WTC11 (cell line): ENCODE data around the gene ZNF532. TPM values are rescaled to one million over a fixed set of nuclear protein-coding genes. Genes with fewer than 3 reads are reported as not detected.
A peak's percentile ranks its signal among the peaks of the same experiment; 100 is the strongest.

ENCODE experiments used
- ATF1 ChIP-seq: sonication (generic); formaldehyde crosslinking; IDR thresholded peaks from 2 replicates; pipeline ENCODE4 v1.8.1; 2023; ENCODE audit warnings: mild to moderate bottlenecking, moderate library complexity, missing genetic modification reagents
- ELF4 ChIP-seq: sonication (generic); formaldehyde crosslinking; IDR thresholded peaks from 2 replicates; pipeline ENCODE4 v1.8.1; 2022; ENCODE audit warnings: low read depth, mild to moderate bottlenecking, moderate library complexity, missing genetic modification reagents
- EMX1 ChIP-seq: fragments of 250-450 bp; sonication (Bioruptor Pico); IDR thresholded peaks from 2 replicates; pipeline ENCODE4 v1.8.0; 2021; ENCODE audit warnings: mild to moderate bottlenecking
- GTF2I ChIP-seq: fragments of 250-450 bp; sonication (Bioruptor Pico); conservative IDR thresholded peaks from 2 replicates; pipeline ENCODE4 v1.4.0; 2021; ENCODE audit warnings: mild to moderate bottlenecking
- ZNF121 ChIP-seq: sonication (generic); formaldehyde crosslinking; IDR thresholded peaks from 2 replicates; pipeline ENCODE4 v1.8.0; 2023; ENCODE audit warnings: missing genetic modification reagents
- ZNF263 ChIP-seq: sonication (generic); formaldehyde crosslinking; IDR thresholded peaks from 2 replicates; pipeline ENCODE4 v1.8.1; 2022; ENCODE audit warnings: low read depth, mild to moderate bottlenecking, moderate library complexity, missing genetic modification reagents
- ZNF317 ChIP-seq: sonication (generic); formaldehyde crosslinking; IDR thresholded peaks from 2 replicates; pipeline ENCODE4 v1.8.1; 2023; ENCODE audit warnings: low read depth, mild to moderate bottlenecking, moderate library complexity, missing genetic modification reagents, borderline replicate concordance
- ZNF423 ChIP-seq: fragments of 250-450 bp; sonication (Bioruptor Pico); IDR thresholded peaks from 2 replicates; pipeline ENCODE4 v2.1.2; 2022; ENCODE audit warnings: mild to moderate bottlenecking, moderate library complexity
- ZNF671 ChIP-seq: fragments of 250-450 bp; sonication (Bioruptor Pico); IDR thresholded peaks from 2 replicates; pipeline ENCODE4 v1.8.0; 2021; ENCODE audit warnings: mild to moderate bottlenecking
- total RNA-seq: library from RNA; stranded (reverse); gene quantifications from 3 replicates; pipeline ENCODE4 v1.2.3, GENCODE V29; 2021
- TF ChIP-seq, protein P1 (sequence below): sonication (generic); formaldehyde crosslinking; IDR thresholded peaks from 2 replicates; pipeline ENCODE4 v1.8.0; 2022; ENCODE audit warnings: missing genetic modification reagents
- TF ChIP-seq, protein P2 (sequence below): sonication (generic); formaldehyde crosslinking; IDR thresholded peaks from 2 replicates; pipeline ENCODE4 v1.8.0; 2022; ENCODE audit warnings: mild to moderate bottlenecking, missing genetic modification reagents
- TF ChIP-seq, protein P3 (sequence below): fragments of 250-450 bp; sonication (Bioruptor Pico); IDR thresholded peaks from 2 replicates; pipeline ENCODE4 v1.8.0; 2021; ENCODE audit warnings: mild to moderate bottlenecking
- TF ChIP-seq, protein P4 (sequence below): sonication (generic); formaldehyde crosslinking; IDR thresholded peaks from 2 replicates; pipeline ENCODE4 v1.8.1; 2022; ENCODE audit warnings: low read depth, mild to moderate bottlenecking, moderate library complexity, missing genetic modification reagents, borderline replicate concordance
- TF ChIP-seq, protein P5 (sequence below): fragments of 250-450 bp; sonication (Bioruptor Pico); IDR thresholded peaks from 2 replicates; pipeline ENCODE4 v1.9.0; 2021; ENCODE audit warnings: mild to moderate bottlenecking
- TF ChIP-seq, protein P6 (sequence below): sonication (generic); formaldehyde crosslinking; IDR thresholded peaks from 2 replicates; pipeline ENCODE4 v1.8.0; 2022; ENCODE audit warnings: mild to moderate bottlenecking, missing genetic modification reagents
- TF ChIP-seq, protein P7 (sequence below): sonication (generic); formaldehyde crosslinking; IDR thresholded peaks from 2 replicates; pipeline ENCODE4 v1.8.0; 2023; ENCODE audit warnings: missing genetic modification reagents
- TF ChIP-seq, protein P8 (sequence below): fragments of 200-600 bp; IDR thresholded peaks from 2 replicates; pipeline ENCODE4 v1.8.0; 2022; ENCODE audit warnings: antibody characterized with exemption
- TF ChIP-seq, protein P9 (sequence below): sonication (generic); formaldehyde crosslinking; IDR thresholded peaks from 2 replicates; pipeline ENCODE4 v1.8.0; 2022; ENCODE audit warnings: mild to moderate bottlenecking, missing genetic modification reagents
- TF ChIP-seq, protein P10 (sequence below): fragments of 250-450 bp; sonication (Bioruptor Pico); IDR thresholded peaks from 2 replicates; pipeline ENCODE4 v1.9.0; 2021; ENCODE audit warnings: mild to moderate bottlenecking

The ZNF532 gene
- total RNA-seq, 1 experiment from 2014 or later: 171 TPM

DNA sequence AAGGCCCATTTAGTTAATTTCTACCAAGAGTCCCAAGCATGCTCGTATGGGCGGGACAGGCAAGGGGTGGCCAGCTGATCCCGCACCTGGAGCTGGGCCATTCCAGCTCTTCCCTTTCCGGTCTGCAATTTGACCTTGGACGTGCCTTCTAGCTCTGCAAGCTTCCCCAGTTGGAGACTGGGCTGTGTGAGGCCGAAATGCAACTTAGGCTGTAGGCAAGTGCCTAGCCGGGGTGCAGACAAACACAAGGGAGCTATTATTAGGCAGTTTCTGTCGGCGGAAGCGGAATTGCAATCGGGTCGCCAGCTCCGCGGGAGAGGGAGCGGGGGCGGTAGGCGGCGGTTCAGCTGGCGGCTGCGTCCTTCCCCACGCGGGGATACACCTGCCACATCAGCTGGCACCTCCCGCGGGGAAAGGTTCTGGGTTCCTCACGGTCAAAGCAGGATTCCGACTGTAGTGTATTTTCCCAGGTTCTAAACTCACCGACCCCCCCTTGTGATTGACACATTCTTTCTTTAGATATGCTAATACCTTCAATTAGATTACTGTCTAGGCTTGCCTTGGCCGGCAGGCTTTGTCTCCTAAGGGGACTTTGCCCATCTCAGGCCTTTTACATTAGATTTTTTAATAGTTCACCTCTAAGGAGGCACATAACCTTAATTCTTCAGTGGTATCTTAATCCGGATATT lies 17.1 kb upstream of the ZNF532 start (continued):
- TF ChIP-seq, protein P1, sequence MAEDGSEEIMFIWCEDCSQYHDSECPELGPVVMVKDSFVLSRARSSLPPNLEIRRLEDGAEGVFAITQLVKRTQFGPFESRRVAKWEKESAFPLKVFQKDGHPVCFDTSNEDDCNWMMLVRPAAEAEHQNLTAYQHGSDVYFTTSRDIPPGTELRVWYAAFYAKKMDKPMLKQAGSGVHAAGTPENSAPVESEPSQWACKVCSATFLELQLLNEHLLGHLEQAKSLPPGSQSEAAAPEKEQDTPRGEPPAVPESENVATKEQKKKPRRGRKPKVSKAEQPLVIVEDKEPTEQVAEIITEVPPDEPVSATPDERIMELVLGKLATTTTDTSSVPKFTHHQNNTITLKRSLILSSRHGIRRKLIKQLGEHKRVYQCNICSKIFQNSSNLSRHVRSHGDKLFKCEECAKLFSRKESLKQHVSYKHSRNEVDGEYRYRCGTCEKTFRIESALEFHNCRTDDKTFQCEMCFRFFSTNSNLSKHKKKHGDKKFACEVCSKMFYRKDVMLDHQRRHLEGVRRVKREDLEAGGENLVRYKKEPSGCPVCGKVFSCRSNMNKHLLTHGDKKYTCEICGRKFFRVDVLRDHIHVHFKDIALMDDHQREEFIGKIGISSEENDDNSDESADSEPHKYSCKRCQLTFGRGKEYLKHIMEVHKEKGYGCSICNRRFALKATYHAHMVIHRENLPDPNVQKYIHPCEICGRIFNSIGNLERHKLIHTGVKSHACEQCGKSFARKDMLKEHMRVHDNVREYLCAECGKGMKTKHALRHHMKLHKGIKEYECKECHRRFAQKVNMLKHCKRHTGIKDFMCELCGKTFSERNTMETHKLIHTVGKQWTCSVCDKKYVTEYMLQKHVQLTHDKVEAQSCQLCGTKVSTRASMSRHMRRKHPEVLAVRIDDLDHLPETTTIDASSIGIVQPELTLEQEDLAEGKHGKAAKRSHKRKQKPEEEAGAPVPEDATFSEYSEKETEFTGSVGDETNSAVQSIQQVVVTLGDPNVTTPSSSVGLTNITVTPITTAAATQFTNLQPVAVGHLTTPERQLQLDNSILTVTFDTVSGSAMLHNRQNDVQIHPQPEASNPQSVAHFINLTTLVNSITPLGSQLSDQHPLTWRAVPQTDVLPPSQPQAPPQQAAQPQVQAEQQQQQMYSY: no peak
- TF ChIP-seq ZNF317 (CRISPR knock-in tag): no peak
- 0 out of 2 replicates have a peak, but pooled peaks have one; percentile 15 for TF ChIP-seq ZNF263 (CRISPR knock-in tag)
- TF ChIP-seq, protein P2, sequence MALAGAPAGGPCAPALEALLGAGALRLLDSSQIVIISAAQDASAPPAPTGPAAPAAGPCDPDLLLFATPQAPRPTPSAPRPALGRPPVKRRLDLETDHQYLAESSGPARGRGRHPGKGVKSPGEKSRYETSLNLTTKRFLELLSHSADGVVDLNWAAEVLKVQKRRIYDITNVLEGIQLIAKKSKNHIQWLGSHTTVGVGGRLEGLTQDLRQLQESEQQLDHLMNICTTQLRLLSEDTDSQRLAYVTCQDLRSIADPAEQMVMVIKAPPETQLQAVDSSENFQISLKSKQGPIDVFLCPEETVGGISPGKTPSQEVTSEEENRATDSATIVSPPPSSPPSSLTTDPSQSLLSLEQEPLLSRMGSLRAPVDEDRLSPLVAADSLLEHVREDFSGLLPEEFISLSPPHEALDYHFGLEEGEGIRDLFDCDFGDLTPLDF: no peak
- TF ChIP-seq ELF4 (CRISPR knock-in tag): no peak
- TF ChIP-seq, protein P3, sequence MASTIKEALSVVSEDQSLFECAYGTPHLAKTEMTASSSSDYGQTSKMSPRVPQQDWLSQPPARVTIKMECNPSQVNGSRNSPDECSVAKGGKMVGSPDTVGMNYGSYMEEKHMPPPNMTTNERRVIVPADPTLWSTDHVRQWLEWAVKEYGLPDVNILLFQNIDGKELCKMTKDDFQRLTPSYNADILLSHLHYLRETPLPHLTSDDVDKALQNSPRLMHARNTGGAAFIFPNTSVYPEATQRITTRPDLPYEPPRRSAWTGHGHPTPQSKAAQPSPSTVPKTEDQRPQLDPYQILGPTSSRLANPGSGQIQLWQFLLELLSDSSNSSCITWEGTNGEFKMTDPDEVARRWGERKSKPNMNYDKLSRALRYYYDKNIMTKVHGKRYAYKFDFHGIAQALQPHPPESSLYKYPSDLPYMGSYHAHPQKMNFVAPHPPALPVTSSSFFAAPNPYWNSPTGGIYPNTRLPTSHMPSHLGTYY (CRISPR knock-in tag): 0 out of 2 replicates have a peak, but pooled peaks have one; percentile 15
- TF ChIP-seq, protein P4, sequence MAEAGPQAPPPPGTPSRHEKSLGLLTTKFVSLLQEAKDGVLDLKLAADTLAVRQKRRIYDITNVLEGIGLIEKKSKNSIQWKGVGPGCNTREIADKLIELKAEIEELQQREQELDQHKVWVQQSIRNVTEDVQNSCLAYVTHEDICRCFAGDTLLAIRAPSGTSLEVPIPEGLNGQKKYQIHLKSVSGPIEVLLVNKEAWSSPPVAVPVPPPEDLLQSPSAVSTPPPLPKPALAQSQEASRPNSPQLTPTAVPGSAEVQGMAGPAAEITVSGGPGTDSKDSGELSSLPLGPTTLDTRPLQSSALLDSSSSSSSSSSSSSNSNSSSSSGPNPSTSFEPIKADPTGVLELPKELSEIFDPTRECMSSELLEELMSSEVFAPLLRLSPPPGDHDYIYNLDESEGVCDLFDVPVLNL (CRISPR knock-in tag): no peak
- TF ChIP-seq ATF1 (CRISPR knock-in tag): no peak
- TF ChIP-seq ZNF423: peak; percentile 82
- TF ChIP-seq, protein P5, sequence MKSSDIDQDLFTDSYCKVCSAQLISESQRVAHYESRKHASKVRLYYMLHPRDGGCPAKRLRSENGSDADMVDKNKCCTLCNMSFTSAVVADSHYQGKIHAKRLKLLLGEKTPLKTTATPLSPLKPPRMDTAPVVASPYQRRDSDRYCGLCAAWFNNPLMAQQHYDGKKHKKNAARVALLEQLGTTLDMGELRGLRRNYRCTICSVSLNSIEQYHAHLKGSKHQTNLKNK (CRISPR knock-in tag): no peak
- TF ChIP-seq ZNF671: no peak
- TF ChIP-seq ZNF121 (CRISPR knock-in tag): no peak; the same call in 1 of the 2 replicates
- TF ChIP-seq, protein P6, sequence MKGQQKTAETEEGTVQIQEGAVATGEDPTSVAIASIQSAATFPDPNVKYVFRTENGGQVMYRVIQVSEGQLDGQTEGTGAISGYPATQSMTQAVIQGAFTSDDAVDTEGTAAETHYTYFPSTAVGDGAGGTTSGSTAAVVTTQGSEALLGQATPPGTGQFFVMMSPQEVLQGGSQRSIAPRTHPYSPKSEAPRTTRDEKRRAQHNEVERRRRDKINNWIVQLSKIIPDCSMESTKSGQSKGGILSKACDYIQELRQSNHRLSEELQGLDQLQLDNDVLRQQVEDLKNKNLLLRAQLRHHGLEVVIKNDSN (CRISPR knock-in tag): 0 out of 2 replicates have a peak, but pooled peaks have one; percentile 26
- TF ChIP-seq, protein P7, sequence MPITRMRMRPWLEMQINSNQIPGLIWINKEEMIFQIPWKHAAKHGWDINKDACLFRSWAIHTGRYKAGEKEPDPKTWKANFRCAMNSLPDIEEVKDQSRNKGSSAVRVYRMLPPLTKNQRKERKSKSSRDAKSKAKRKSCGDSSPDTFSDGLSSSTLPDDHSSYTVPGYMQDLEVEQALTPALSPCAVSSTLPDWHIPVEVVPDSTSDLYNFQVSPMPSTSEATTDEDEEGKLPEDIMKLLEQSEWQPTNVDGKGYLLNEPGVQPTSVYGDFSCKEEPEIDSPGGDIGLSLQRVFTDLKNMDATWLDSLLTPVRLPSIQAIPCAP (CRISPR knock-in tag): no peak
- TF ChIP-seq EMX1 (CRISPR knock-in tag): no peak
- TF ChIP-seq, protein P8, sequence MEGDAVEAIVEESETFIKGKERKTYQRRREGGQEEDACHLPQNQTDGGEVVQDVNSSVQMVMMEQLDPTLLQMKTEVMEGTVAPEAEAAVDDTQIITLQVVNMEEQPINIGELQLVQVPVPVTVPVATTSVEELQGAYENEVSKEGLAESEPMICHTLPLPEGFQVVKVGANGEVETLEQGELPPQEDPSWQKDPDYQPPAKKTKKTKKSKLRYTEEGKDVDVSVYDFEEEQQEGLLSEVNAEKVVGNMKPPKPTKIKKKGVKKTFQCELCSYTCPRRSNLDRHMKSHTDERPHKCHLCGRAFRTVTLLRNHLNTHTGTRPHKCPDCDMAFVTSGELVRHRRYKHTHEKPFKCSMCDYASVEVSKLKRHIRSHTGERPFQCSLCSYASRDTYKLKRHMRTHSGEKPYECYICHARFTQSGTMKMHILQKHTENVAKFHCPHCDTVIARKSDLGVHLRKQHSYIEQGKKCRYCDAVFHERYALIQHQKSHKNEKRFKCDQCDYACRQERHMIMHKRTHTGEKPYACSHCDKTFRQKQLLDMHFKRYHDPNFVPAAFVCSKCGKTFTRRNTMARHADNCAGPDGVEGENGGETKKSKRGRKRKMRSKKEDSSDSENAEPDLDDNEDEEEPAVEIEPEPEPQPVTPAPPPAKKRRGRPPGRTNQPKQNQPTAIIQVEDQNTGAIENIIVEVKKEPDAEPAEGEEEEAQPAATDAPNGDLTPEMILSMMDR: no peak
- TF ChIP-seq GTF2I (CRISPR knock-in tag): no peak
- TF ChIP-seq, protein P9, sequence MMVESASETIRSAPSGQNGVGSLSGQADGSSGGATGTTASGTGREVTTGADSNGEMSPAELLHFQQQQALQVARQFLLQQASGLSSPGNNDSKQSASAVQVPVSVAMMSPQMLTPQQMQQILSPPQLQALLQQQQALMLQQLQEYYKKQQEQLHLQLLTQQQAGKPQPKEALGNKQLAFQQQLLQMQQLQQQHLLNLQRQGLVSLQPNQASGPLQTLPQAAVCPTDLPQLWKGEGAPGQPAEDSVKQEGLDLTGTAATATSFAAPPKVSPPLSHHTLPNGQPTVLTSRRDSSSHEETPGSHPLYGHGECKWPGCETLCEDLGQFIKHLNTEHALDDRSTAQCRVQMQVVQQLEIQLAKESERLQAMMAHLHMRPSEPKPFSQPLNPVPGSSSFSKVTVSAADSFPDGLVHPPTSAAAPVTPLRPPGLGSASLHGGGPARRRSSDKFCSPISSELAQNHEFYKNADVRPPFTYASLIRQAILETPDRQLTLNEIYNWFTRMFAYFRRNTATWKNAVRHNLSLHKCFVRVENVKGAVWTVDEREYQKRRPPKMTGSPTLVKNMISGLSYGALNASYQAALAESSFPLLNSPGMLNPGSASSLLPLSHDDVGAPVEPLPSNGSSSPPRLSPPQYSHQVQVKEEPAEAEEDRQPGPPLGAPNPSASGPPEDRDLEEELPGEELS (CRISPR knock-in tag): peak; percentile 95
- TF ChIP-seq, protein P10, sequence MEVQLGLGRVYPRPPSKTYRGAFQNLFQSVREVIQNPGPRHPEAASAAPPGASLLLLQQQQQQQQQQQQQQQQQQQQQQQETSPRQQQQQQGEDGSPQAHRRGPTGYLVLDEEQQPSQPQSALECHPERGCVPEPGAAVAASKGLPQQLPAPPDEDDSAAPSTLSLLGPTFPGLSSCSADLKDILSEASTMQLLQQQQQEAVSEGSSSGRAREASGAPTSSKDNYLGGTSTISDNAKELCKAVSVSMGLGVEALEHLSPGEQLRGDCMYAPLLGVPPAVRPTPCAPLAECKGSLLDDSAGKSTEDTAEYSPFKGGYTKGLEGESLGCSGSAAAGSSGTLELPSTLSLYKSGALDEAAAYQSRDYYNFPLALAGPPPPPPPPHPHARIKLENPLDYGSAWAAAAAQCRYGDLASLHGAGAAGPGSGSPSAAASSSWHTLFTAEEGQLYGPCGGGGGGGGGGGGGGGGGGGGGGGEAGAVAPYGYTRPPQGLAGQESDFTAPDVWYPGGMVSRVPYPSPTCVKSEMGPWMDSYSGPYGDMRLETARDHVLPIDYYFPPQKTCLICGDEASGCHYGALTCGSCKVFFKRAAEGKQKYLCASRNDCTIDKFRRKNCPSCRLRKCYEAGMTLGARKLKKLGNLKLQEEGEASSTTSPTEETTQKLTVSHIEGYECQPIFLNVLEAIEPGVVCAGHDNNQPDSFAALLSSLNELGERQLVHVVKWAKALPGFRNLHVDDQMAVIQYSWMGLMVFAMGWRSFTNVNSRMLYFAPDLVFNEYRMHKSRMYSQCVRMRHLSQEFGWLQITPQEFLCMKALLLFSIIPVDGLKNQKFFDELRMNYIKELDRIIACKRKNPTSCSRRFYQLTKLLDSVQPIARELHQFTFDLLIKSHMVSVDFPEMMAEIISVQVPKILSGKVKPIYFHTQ (CRISPR knock-in tag): no peak
